ENCODE results near the gene NOD1. TPM values are rescaled to one million over a fixed set of nuclear protein-coding genes. Genes with fewer than 3 reads are reported as not detected.

Gene NOD1
- total and polyA plus RNA-seq, 2 of the 8 experiments (the other 6 are each of a cell fraction or from before 2014, with no cell fraction given): 3.8 to 6.5 TPM

DNA sequence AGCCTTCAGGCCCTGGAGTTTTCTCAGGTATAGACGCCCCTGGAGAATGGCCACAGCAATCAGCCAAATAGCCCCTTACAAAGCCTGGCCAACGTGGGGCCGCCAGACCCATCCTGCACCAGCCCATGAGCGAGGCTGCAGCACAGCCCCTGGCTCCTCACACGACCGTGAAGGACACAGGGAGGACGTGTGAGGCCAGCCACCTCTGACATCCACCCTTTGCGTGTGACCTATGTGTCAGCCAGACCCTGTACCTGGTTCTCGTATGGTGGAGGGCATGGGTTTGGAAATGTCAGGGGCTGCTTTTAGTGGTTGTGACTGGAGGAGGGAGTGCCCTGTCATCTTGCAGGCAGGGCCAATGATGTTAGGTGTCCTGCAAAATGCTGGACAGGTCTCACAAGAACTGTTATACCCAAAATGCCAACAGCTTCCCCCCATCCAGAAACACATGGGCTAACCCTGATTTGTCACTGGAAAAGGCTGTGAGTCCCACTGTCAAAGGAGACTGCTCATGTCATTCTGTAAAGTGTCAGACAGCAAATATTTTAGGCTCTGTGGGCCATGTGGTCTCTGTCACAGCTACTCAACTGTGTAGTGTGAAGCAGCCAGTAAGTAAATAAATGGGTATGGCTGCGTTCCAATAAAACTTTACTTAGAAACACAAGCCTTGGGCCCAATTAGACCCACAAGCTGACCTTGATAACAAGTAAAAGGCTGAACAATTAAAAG lies 30.0 kb downstream of the NOD1 start:
- Histone ChIP-seq H3K4me1 (replicated peaks in 1 of 4; ENCODE audit: control insufficient read depth in 3 of 4, insufficient read depth in 4 of 4, low read length in 3 of 4) (peaks cover 0 to 9% (median 3%) of the 10 kb centered on the region in 4 experiments; a peak in 3 of 7 replicates), H2BK20ac (ENCODE audit: low read length) (no peak overlapping the region), H3K27me3 (replicated peaks in 1 of 4; ENCODE audit: control insufficient read depth in 3 of 4, extremely low read depth in 1 of 4, insufficient read depth in 3 of 4, low read length in 3 of 4) (no peaks in the 10 kb centered on the region), H2BK120ac (replicated peaks; ENCODE audit: low read depth, low read length) (no peak overlapping the region), H4K5ac (ENCODE audit: insufficient read length, low read depth, low read length) (no peak overlapping the region), H2AFZ (ENCODE audit: low read length) (no peak overlapping the region), H2BK5ac (ENCODE audit: low read depth, low read length) (no peak overlapping the region), H3K23me2 (ENCODE audit: low read depth, low read length) (no peaks in the 10 kb centered on the region), H3K79me2 (ENCODE audit: control insufficient read depth in 1 of 2, insufficient read depth in 2 of 2, low read length in 2 of 2) (no peaks in the 10 kb centered on the region), H4K20me1 (replicated peaks in 1 of 2; ENCODE audit: control insufficient read depth in 1 of 2, insufficient read depth in 2 of 2, low read length in 2 of 2) (no peaks in the 10 kb centered on the region), H3K4me3 (ENCODE audit: extremely low read depth in 1 of 4, insufficient read depth in 2 of 4, low read depth in 3 of 4, low read length in 4 of 4) (no peak overlapping the region), H2BK15ac (ENCODE audit: low read length) (no peak overlapping the region), H4K8ac (ENCODE audit: extremely low read depth, insufficient read depth, low read length) (no peak overlapping the region), H4K91ac (replicated peaks; ENCODE audit: insufficient read length, low read length) (no peak overlapping the region), H3K4ac (replicated peaks; ENCODE audit: insufficient read length, low read depth, low read length) (no peak overlapping the region), H3K79me1 (ENCODE audit: low read depth, low read length) (0 out of 2 replicates have a peak, but pooled peaks cover 3% of the 10 kb centered on the region), H3K4me2 (ENCODE audit: insufficient read depth in 1 of 2, low read depth in 2 of 2, low read length in 2 of 2) (no peak overlapping the region), H3K56ac (replicated peaks; ENCODE audit: insufficient read length, low read depth, low read length) (no peak overlapping the region), H3K18ac (ENCODE audit: extremely low read depth, low read length) (no peak overlapping the region; the same call in 1 of the 2 replicates), H3K14ac (ENCODE audit: insufficient read length) (no peak overlapping the region), H2BK12ac (ENCODE audit: low read depth, low read length) (no peak overlapping the region), H2AK5ac (ENCODE audit: low read depth, low read length) (no peak overlapping the region), H3K9me3 (ENCODE audit: insufficient read depth in 2 of 2, low read depth in 1 of 2, low read length in 1 of 2) (no peaks in the 10 kb centered on the region), H3K36me3 (ENCODE audit: control insufficient read depth in 2 of 4, insufficient read depth in 4 of 4, low read length in 3 of 4) (peaks cover 0 to 2% (median under 1%) of the 10 kb centered on the region in 4 experiments; a peak in 1 of 8 replicates), H3K9ac (replicated peaks in 1 of 4; ENCODE audit: extremely low read depth in 1 of 4, low read depth in 3 of 4, low read length in 3 of 4) (no peak overlapping the region), H3K27ac (ENCODE audit: low read depth, low read length) (no peak overlapping the region), H3K23ac (ENCODE audit: insufficient read length) (no peak overlapping the region)
- 92% methylated on average over 10 of the region's 10 CpGs; no CpG with 5 or more reads in 1 of the 2 experiments for WGBS, 2 experiments (ENCODE audit: extremely low coverage in 1 of 2, insufficient coverage in 1 of 2, insufficient read length in 1 of 2, insufficient replicate concordance in 2 of 2, low coverage in 1 of 2, low lambda C conversion rate in 2 of 2, missing lambda C conversion rate in 1 of 2)
- CTCF ChIA-PET (ENCODE audit: partially characterized antibody): interaction anchor here (0.5 to 1.8 kb wide), 7 partner anchors 10 to 326 kb away, joined by 3 to 5 read pairs (median 3); no protein-coding TSS in a partner anchor
- FAIRE-seq (no peak), DNase-seq (ENCODE audit: low read depth in 1 of 2, low spot score in 2 of 2) (no peak)
- POLR2A ChIA-PET (ENCODE audit: partially characterized antibody): no interaction called here
- TF ChIP-seq, protein P1, sequence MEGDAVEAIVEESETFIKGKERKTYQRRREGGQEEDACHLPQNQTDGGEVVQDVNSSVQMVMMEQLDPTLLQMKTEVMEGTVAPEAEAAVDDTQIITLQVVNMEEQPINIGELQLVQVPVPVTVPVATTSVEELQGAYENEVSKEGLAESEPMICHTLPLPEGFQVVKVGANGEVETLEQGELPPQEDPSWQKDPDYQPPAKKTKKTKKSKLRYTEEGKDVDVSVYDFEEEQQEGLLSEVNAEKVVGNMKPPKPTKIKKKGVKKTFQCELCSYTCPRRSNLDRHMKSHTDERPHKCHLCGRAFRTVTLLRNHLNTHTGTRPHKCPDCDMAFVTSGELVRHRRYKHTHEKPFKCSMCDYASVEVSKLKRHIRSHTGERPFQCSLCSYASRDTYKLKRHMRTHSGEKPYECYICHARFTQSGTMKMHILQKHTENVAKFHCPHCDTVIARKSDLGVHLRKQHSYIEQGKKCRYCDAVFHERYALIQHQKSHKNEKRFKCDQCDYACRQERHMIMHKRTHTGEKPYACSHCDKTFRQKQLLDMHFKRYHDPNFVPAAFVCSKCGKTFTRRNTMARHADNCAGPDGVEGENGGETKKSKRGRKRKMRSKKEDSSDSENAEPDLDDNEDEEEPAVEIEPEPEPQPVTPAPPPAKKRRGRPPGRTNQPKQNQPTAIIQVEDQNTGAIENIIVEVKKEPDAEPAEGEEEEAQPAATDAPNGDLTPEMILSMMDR (IDR thresholded peaks at IDR 0.05; ENCODE audit: control extremely low read depth in 1 of 3, insufficient read depth in 1 of 3, low read depth in 1 of 3, low read length in 3 of 3): no peak
- TF ChIP-seq, protein P2, sequence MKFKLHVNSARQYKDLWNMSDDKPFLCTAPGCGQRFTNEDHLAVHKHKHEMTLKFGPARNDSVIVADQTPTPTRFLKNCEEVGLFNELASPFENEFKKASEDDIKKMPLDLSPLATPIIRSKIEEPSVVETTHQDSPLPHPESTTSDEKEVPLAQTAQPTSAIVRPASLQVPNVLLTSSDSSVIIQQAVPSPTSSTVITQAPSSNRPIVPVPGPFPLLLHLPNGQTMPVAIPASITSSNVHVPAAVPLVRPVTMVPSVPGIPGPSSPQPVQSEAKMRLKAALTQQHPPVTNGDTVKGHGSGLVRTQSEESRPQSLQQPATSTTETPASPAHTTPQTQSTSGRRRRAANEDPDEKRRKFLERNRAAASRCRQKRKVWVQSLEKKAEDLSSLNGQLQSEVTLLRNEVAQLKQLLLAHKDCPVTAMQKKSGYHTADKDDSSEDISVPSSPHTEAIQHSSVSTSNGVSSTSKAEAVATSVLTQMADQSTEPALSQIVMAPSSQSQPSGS (IDR thresholded peaks at IDR 0.05; ENCODE audit: low read length): no peak

Measured in H1 (cell line).